Lower leg skin (tissue), 3 donors: ENCODE measurements around the gene TTC5.

Source experiments
- POLR2A ChIP-seq, 2 donors: fragments of 450-650 bp; IDR thresholded peaks; one replicate each; pipeline ENCODE4 v1.6.1; 2016 to 2017; ENCODE audit warnings: antibody characterized with exemption in 2 of 2, mild to moderate bottlenecking in 1 of 2, moderate library complexity in 1 of 2
- TF ChIP-seq, protein P1 (sequence below), 3 donors: fragments of 450-650 bp; IDR thresholded peaks; one replicate each; pipeline ENCODE4 v1.5.1; 2016; ENCODE audit warnings: antibody characterized with exemption in 3 of 3, mild to moderate bottlenecking in 3 of 3, moderate library complexity in 2 of 3

- TF ChIP-seq, protein P1, sequence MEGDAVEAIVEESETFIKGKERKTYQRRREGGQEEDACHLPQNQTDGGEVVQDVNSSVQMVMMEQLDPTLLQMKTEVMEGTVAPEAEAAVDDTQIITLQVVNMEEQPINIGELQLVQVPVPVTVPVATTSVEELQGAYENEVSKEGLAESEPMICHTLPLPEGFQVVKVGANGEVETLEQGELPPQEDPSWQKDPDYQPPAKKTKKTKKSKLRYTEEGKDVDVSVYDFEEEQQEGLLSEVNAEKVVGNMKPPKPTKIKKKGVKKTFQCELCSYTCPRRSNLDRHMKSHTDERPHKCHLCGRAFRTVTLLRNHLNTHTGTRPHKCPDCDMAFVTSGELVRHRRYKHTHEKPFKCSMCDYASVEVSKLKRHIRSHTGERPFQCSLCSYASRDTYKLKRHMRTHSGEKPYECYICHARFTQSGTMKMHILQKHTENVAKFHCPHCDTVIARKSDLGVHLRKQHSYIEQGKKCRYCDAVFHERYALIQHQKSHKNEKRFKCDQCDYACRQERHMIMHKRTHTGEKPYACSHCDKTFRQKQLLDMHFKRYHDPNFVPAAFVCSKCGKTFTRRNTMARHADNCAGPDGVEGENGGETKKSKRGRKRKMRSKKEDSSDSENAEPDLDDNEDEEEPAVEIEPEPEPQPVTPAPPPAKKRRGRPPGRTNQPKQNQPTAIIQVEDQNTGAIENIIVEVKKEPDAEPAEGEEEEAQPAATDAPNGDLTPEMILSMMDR (IDR thresholded peaks at IDR 0.05), result no peak
- no peak for TF ChIP-seq POLR2A (IDR thresholded peaks at IDR 0.05)
Measured at GRCh38 chr14:20350282-20350681, 44.5 kb upstream of the TTC5 start.
